SU-DHL-6 (cell line): ENCODE measurements around the gene WSB2.

Experiments used
- CTCF ChIP-seq: fragments of 200-600 bp; sonication (generic); IDR thresholded peaks from one replicate; pipeline ENCODE4 v1.5.1; 2017; ENCODE audit warnings: antibody characterized with exemption, mild to moderate bottlenecking, low read length, moderate library complexity; ENCODE audit not compliant: insufficient read depth, poor library complexity, severe bottlenecking
- EZH2phosphoT487 ChIP-seq: fragments of 200-600 bp; sonication (generic), shearing (Covaris generic); conservative IDR thresholded peaks from 2 replicates; pipeline ENCODE4 v1.6.1; 2018; ENCODE audit warnings: mild to moderate bottlenecking, antibody characterized with exemption, low read length, moderate library complexity, mixed read lengths

- no peak for TF ChIP-seq CTCF
- TF ChIP-seq EZH2phosphoT487: no peak
These were observed 4.4 kb upstream of the WSB2 start for GRCh38 chr12:118065380-118065779.
